ENCODE measurements around the gene SPDYE2B.
"Not testable (repeated sequence)": the region's sequence is repeated elsewhere in the genome, so short reads cannot be mapped to it uniquely, and the experiment has no call there.

The SPDYE2B gene

GRCh38 chr7:102647813-102648212 lies 2.3 kb upstream of the SPDYE2B start:
- not testable (repeated sequence) for DNase-seq

DNA sequence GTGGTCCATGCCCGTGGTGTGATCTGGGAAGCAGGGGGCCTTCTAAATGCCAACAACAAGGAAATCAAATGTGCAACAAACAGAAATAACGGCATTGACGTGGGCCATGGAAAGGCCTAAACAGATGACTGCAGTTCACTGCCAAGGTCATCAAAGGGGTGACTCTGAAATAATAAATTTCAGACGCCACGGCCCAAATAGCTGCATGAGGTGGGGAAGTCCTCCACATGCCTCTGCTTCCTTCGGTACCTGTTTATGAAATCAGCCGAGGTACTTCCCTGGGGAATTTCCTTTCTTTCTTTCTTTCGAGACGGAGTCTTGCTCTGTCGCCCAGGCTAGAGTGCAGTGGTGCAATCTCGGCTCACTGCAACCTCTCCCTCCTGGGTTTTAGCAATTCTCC lies 14.6 kb downstream of the SPDYE2B start:
- DNase-seq = not testable (repeated sequence)

GRCh38 chr7:102666850-102667249 lies 16.7 kb downstream of the SPDYE2B start:
- not testable (repeated sequence) for DNase-seq

GRCh38 chr7:102667523-102667922 lies 17.4 kb downstream of the SPDYE2B start:
- DNase-seq = not testable (repeated sequence)

GRCh38 chr7:102671166-102671955 lies 21.2 kb downstream of the SPDYE2B start, which contains the start of gene POLR2J2:
Gene POLR2J2 (minus strand): TSS chr7:102671663. CDS start chr7:102671601, 62 bp downstream.
- not testable (repeated sequence) for DNase-seq

- not testable (repeated sequence) for DNase-seq
These were observed 21.8 kb downstream of the SPDYE2B start for GRCh38 chr7:102671956-102672307.

GRCh38 chr7:102673447-102674067 lies 23.4 kb downstream of the SPDYE2B start:
- DNase-seq = not testable (repeated sequence)

GRCh38 chr7:102675545-102675944 lies 25.4 kb downstream of the SPDYE2B start:
- not testable (repeated sequence) for DNase-seq

DNA sequence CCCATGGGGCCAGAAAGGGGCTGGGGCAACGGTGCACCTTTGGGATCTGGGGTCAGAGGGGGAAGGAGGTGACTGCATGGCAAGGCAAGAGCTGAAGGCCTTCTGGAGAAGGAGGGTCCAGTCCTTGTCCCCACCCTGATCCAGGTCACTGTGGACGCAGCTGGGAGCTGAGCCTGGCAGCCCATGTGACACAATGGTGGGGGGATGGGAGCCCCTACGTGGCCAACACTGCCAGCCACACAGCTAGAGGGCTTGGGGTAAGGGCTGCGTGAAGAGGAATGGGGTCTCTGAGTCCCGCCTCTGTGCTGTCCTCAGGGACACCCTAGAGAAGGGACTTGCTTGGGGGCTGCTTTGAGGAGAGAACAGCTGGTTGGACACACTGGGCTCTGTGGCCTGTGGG lies 30.7 kb downstream of the SPDYE2B start:
- not testable (repeated sequence) for DNase-seq

- DNase-seq = not testable (repeated sequence)
These were observed 32.4 kb downstream of the SPDYE2B start for GRCh38 chr7:102682560-102682959.

DNA sequence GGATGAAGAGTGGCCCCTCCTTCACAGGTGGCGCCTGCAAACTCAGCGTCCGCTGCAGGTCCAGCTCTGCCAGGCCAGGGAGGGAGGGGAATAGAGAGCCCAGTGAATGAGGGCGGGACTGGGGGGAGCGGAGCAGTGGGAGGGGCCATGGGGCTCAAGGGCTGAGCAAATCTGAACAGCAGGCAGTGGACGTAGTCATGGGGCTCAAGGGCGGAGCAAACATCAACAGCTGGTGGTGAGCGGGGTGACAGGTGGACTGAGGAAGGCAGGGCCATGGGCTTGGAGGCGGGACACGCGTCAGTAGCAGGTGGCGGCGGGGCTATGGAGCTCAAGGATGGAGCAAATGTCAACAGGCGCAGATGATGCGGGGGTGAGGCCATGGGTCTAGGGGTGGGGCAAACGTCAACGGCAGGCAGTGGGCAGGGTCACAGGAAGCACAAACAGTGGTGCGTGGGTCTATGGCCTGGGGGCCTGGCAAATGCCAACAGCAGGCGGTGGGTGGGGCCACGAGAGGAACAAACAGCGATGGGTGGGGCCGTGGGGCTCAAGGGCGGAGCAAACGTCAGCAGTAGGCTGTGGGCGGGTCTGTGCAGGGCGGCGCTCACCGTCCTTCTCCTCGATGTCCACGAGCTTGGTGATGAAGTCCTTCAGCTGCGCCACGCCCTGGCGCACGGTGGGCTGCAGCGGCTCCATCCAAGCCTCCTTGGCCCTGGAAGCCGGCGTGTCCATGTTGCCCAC lies 38.3 kb downstream of the SPDYE2B start:
- not testable (repeated sequence) for DNase-seq

GRCh38 chr7:102689436-102690282 lies 39.5 kb downstream of the SPDYE2B start:
- DNase-seq = not testable (repeated sequence)

GRCh38 chr7:102690602-102691001 lies 40.5 kb downstream of the SPDYE2B start:
- DNase-seq = not testable (repeated sequence)

DNA sequence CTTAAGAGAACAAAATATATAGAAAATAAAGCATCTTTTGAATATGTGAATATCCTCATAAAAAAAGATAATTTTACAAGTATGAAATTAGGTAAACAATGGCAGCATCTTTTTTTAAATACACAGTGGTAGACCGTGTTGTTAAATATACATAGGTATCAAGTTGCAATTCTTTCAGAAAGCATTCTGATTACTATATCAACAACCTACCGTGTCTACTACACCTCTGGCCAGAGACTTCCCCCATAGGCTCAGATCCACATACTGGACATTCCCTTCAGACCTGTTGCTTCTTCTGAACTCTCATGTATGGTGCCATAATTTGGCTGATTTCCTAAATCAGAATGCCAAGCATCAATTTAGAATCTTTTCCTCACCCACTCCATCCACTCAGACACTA lies 43.9 kb downstream of the SPDYE2B start:
- DNase-seq = not testable (repeated sequence)

DNA sequence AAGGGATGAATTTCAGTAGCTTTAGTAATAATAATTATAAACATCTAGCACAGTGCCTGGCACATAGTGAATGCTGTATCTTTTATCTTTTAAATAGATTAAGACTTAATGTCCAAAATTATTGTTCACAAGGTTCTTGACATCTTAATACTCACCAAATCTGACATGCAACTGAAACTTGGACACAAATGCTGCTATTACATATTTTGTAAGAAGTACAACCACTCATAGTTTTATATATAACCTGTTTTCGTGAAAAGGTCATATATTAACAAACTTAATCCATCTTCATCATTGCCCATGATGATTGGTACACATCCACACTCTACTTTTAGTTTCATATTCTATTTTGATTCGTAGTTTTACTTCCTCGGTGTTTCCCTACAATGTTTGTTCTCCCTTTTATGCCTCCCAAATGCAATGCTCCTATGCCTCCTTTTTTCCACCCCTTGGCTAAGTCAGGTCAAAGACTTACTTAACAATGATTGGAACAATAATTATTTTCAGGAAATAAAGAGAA lies 45.0 kb downstream of the SPDYE2B start:
- DNase-seq = not testable (repeated sequence)

DNA sequence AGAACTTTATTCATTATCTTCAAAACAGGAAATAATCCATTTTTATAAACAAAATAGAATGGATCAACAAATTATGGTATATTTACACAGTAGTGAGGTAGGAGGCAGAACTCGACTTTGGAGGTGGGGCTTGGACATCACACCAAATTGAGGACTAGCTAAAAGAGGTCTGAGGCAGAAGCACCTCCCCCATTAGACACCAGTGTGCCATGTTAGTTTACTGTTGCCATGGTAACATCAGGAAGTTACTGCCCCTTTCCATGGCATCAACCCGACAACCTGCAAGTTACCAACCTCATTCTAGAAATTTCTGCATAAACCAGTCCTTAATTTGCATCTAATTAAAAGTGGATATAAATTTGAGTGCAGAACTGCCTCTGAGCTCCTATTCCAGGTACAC lies 45.9 kb downstream of the SPDYE2B start:
- DNase-seq = not testable (repeated sequence)

- DNase-seq = not testable (repeated sequence)
These were observed 47.8 kb downstream of the SPDYE2B start for GRCh38 chr7:102697642-102698512.

DNA sequence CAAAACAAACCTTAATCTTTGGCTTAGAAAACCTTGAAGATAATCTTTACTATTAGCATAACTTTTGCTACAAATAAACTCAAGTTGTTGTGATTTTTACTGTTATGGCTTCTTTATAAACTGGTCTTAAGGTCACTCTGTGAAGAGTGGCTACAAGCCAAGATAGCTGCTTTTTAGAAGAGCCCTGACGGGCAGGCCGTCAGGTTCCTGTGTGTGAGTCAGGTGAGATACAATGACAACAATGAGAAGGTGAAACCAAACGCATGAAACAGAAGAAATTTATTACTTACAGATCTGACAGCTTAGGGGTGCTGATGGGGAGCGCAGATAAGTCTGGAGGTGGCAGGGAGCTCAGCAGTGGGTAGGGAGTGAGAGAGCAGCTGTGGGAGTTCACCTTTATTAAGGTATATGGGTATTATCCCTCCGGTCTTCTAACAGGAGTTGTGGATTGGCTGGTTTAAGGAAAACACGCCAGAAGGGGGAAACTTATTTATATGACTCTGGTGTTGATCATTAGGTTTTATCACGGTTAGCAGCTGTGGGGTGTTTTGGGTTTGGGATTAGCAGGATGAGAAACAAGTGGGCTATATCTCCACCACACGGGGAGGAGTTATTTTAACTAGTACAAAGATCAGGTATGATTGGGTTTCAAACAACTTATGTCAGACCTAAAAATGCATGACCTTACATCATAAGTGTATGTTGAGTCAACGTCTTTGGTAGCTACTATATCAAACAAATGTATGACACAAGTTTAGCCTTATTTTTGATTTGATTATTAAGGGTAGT lies 49.0 kb downstream of the SPDYE2B start:
- DNase-seq = not testable (repeated sequence)

Data from fibroblast of skin of right biceps (primary cell).